GM23338 (cell line): ENCODE data around the gene TAPBP. TPM values are rescaled to one million over a fixed set of nuclear protein-coding genes. Genes with fewer than 3 reads are reported as not detected.

Source experiments
- ATAC-seq: fragments of 200-7000 bp; cut with Tn5 transposase; 3 replicates; pipeline ENCODE4 v1.9.1; 2020
- DNase-seq: peaks from one replicate; pipeline ENCODE4 v3.0.0-alpha.2; 2015; ENCODE audit warnings: low spot score
- H2AFZ ChIP-seq: fragments of 200-600 bp; sonication (generic); 2 replicates; pipeline ENCODE4 v1.8.0; 2016; ENCODE audit warnings: antibody characterized with exemption, mild to moderate bottlenecking, moderate library complexity
- H3F3A ChIP-seq: fragments of 200-600 bp; sonication (generic); replicated peaks from 2 replicates; pipeline ENCODE4 v1.8.0; 2017; ENCODE audit warnings: antibody characterized with exemption, mixed run types, low read depth
- H3K27ac ChIP-seq: fragments of 200-600 bp; sonication (generic); 2 replicates; pipeline ENCODE4 v1.6.1; 2016; ENCODE audit warnings: low read depth
- H3K27me3 ChIP-seq: fragments of 200-600 bp; sonication (generic); 2 replicates; pipeline ENCODE4 v1.8.0; 2016; ENCODE audit warnings: mild to moderate bottlenecking, mixed run types, moderate library complexity; ENCODE audit not compliant: insufficient read depth
- H3K36me3 ChIP-seq: fragments of 200-600 bp; sonication (generic); 2 replicates; pipeline ENCODE4 v1.8.0; 2016; ENCODE audit warnings: mild to moderate bottlenecking; ENCODE audit not compliant: insufficient read depth
- H3K4me1 ChIP-seq: fragments of 200-600 bp; sonication (generic); 2 replicates; pipeline ENCODE4 v1.8.0; 2016; ENCODE audit warnings: mild to moderate bottlenecking, moderate library complexity; ENCODE audit not compliant: insufficient read depth
- H3K4me2 ChIP-seq: fragments of 200-600 bp; sonication (generic); 2 replicates; pipeline ENCODE4 v1.7.1; 2017; ENCODE audit warnings: mixed run types
- H3K4me3 ChIP-seq: fragments of 200-600 bp; sonication (generic); 2 replicates; pipeline ENCODE4 v1.6.1; 2016; ENCODE audit warnings: mixed run types
- H3K79me2 ChIP-seq: fragments of 200-600 bp; sonication (generic); replicated peaks from 2 replicates; pipeline ENCODE4 v1.8.0; 2017; ENCODE audit warnings: mild to moderate bottlenecking; ENCODE audit not compliant: insufficient read depth
- H3K9me2 ChIP-seq: fragments of 200-600 bp; sonication (generic); 2 replicates; pipeline ENCODE4 v1.8.0; 2017; ENCODE audit not compliant: insufficient read depth
- H4K20me1 ChIP-seq: fragments of 200-600 bp; sonication (generic); replicated peaks from 2 replicates; pipeline ENCODE4 v1.8.0; 2017; ENCODE audit warnings: mild to moderate bottlenecking; ENCODE audit not compliant: insufficient read depth
- H3K27ac Mint-ChIP-seq: 2 replicates; pipeline ENCODE4 v1.8.0; 2020; ENCODE audit warnings: inconsistent platforms, mild to moderate bottlenecking, moderate library complexity, mixed read lengths
- H3K27me3 Mint-ChIP-seq: 3 replicates; pipeline ENCODE4 v1.8.0; 2022; ENCODE audit warnings: low read depth, mild to moderate bottlenecking, moderate library complexity, mixed read lengths, inconsistent platforms; ENCODE audit not compliant: insufficient read depth, poor library complexity
- H3K36me3 Mint-ChIP-seq: 3 replicates; pipeline ENCODE4 v1.8.0; 2021; ENCODE audit warnings: low read depth, mild to moderate bottlenecking, inconsistent platforms, moderate library complexity, mixed read lengths
- H3K4me1 Mint-ChIP-seq: 3 replicates; pipeline ENCODE4 v1.8.0; 2020; ENCODE audit warnings: mild to moderate bottlenecking, inconsistent platforms, mixed read lengths
- H3K4me3 Mint-ChIP-seq: 3 replicates; pipeline ENCODE4 v1.8.0; 2021; ENCODE audit warnings: moderate library complexity, mild to moderate bottlenecking, inconsistent platforms, mixed read lengths
- H3K9me3 Mint-ChIP-seq: 3 replicates; pipeline ENCODE4 v1.8.0; 2020; ENCODE audit warnings: moderate library complexity, mild to moderate bottlenecking, inconsistent platforms, mixed read lengths
- EZH2 ChIP-seq: fragments of 200-600 bp; sonication (generic); IDR thresholded peaks from one replicate; pipeline ENCODE4 v1.8.0; 2017; ENCODE audit warnings: antibody characterized with exemption, mild to moderate bottlenecking, low read depth; ENCODE audit not compliant: unreplicated experiment
- EZH2phosphoT487 ChIP-seq: fragments of 200-600 bp; sonication (generic); IDR thresholded peaks from one replicate; pipeline ENCODE4 v1.8.1; 2018; ENCODE audit warnings: antibody characterized with exemption; ENCODE audit not compliant: unreplicated experiment
- POLR2AphosphoS5 ChIP-seq: IDR thresholded peaks from 2 replicates; pipeline ENCODE4 v1.6.1; 2016; ENCODE audit warnings: antibody characterized with exemption, low read depth
- STAT1 ChIP-seq: IDR thresholded peaks from one replicate; pipeline ENCODE4 v1.6.1; 2016; ENCODE audit warnings: antibody characterized with exemption; ENCODE audit not compliant: unreplicated experiment
- ZNF331 ChIP-seq: fragments of 250-450 bp; sonication (Bioruptor Pico); IDR thresholded peaks from 2 replicates; pipeline ENCODE4 v1.5.0; 2020; ENCODE audit warnings: low read depth, mild to moderate bottlenecking, moderate library complexity
- polyA plus RNA-seq: library from polyadenylated mRNA; unstranded; fragments of >200 nt; fragmentation: Nextera tagmentation; extraction: Ambion mirVana; gene quantifications from 2 replicates; pipeline ENCODE4 v1.2.1, GENCODE V29; 2016
- total RNA-seq: library from RNA; depleted of rRNA; stranded (reverse); fragments of >200 nt; shearing (Covaris generic); gene quantifications from 2 replicates; pipeline ENCODE4 v1.2.3, GENCODE V29; 2014
- TF ChIP-seq, protein P1 (sequence below): fragments of 250-450 bp; sonication (Bioruptor Pico); IDR thresholded peaks from 2 replicates; pipeline ENCODE4 v1.5.0; 2020; ENCODE audit warnings: mild to moderate bottlenecking, moderate library complexity
- TF ChIP-seq, protein P2 (sequence below): IDR thresholded peaks from one replicate; pipeline ENCODE4 v1.6.1; 2018; ENCODE audit warnings: antibody characterized with exemption; ENCODE audit not compliant: unreplicated experiment

TAPBP gene
- total and polyA plus RNA-seq, 2 experiments from 2014 or later: 19.9 to 37.5 TPM

DNA sequence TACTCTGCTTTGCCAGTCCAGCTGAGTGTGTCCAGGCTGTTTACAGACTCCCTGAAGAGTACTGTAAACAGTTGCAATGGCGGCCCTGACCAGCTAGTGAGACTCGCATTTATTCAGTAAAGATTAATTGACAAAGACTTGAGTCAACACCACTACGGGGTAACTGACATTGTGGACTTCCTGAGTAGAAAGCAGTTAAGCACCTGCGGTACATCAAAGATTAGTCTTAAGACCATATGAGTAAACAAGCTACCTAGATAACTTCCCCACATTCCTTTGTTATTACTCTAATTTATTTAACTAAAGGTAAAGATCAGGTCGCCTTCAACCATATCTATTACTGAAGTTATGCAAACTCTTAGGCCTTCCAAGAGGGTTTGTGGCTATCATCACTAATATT lies 54.8 kb downstream of the TAPBP start:
- Mint-ChIP-seq H3K4me1 (no peaks in the 10 kb centered on the region), H3K4me3 (no peak overlapping the region), H3K36me3 (peaks cover 49% of the 10 kb centered on the region), H3K27me3 (no peaks in the 10 kb centered on the region), H3K27ac (no peak overlapping the region), H3K9me3 (no peaks in the 10 kb centered on the region; the same call in 2 of the 3 replicates)
- no peaks in the 10 kb centered on the region for H4K20me1 ChIP-seq
- H3K4me2 ChIP-seq: no peak overlapping the region
- no peak overlapping the region for H2AFZ ChIP-seq
- TF ChIP-seq ZNF331 (no peak), EZH2 (no peak), STAT1 (no peak), EZH2phosphoT487 (no peak), POLR2AphosphoS5 (no peak)
- TF ChIP-seq, protein P1, sequence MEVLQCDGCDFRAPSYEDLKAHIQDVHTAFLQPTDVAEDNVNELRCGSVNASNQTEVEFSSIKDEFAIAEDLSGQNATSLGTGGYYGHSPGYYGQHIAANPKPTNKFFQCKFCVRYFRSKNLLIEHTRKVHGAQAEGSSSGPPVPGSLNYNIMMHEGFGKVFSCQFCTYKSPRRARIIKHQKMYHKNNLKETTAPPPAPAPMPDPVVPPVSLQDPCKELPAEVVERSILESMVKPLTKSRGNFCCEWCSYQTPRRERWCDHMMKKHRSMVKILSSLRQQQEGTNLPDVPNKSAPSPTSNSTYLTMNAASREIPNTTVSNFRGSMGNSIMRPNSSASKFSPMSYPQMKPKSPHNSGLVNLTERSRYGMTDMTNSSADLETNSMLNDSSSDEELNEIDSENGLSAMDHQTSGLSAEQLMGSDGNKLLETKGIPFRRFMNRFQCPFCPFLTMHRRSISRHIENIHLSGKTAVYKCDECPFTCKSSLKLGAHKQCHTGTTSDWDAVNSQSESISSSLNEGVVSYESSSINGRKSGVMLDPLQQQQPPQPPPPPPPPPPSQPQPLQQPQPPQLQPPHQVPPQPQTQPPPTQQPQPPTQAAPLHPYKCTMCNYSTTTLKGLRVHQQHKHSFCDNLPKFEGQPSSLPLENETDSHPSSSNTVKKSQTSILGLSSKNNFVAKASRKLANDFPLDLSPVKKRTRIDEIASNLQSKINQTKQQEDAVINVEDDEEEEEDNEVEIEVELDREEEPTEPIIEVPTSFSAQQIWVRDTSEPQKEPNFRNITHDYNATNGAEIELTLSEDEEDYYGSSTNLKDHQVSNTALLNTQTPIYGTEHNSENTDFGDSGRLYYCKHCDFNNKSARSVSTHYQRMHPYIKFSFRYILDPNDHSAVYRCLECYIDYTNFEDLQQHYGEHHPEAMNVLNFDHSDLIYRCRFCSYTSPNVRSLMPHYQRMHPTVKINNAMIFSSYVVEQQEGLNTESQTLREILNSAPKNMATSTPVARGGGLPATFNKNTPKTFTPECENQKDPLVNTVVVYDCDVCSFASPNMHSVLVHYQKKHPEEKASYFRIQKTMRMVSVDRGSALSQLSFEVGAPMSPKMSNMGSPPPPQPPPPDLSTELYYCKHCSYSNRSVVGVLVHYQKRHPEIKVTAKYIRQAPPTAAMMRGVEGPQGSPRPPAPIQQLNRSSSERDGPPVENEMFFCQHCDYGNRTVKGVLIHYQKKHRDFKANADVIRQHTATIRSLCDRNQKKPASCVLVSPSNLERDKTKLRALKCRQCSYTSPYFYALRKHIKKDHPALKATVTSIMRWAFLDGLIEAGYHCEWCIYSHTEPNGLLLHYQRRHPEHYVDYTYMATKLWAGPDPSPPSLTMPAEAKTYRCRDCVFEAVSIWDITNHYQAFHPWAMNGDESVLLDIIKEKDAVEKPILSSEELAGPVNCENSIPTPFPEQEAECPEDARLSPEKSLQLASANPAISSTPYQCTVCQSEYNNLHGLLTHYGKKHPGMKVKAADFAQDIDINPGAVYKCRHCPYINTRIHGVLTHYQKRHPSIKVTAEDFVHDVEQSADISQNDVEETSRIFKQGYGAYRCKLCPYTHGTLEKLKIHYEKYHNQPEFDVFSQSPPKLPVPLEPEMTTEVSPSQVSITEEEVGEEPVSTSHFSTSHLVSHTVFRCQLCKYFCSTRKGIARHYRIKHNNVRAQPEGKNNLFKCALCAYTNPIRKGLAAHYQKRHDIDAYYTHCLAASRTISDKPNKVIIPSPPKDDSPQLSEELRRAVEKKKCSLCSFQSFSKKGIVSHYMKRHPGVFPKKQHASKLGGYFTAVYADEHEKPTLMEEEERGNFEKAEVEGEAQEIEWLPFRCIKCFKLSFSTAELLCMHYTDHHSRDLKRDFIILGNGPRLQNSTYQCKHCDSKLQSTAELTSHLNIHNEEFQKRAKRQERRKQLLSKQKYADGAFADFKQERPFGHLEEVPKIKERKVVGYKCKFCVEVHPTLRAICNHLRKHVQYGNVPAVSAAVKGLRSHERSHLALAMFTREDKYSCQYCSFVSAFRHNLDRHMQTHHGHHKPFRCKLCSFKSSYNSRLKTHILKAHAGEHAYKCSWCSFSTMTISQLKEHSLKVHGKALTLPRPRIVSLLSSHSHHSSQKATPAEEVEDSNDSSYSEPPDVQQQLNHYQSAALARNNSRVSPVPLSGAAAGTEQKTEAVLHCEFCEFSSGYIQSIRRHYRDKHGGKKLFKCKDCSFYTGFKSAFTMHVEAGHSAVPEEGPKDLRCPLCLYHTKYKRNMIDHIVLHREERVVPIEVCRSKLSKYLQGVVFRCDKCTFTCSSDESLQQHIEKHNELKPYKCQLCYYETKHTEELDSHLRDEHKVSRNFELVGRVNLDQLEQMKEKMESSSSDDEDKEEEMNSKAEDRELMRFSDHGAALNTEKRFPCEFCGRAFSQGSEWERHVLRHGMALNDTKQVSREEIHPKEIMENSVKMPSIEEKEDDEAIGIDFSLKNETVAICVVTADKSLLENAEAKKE (CRISPR knock-in tag): no peak
- TF ChIP-seq, protein P2, sequence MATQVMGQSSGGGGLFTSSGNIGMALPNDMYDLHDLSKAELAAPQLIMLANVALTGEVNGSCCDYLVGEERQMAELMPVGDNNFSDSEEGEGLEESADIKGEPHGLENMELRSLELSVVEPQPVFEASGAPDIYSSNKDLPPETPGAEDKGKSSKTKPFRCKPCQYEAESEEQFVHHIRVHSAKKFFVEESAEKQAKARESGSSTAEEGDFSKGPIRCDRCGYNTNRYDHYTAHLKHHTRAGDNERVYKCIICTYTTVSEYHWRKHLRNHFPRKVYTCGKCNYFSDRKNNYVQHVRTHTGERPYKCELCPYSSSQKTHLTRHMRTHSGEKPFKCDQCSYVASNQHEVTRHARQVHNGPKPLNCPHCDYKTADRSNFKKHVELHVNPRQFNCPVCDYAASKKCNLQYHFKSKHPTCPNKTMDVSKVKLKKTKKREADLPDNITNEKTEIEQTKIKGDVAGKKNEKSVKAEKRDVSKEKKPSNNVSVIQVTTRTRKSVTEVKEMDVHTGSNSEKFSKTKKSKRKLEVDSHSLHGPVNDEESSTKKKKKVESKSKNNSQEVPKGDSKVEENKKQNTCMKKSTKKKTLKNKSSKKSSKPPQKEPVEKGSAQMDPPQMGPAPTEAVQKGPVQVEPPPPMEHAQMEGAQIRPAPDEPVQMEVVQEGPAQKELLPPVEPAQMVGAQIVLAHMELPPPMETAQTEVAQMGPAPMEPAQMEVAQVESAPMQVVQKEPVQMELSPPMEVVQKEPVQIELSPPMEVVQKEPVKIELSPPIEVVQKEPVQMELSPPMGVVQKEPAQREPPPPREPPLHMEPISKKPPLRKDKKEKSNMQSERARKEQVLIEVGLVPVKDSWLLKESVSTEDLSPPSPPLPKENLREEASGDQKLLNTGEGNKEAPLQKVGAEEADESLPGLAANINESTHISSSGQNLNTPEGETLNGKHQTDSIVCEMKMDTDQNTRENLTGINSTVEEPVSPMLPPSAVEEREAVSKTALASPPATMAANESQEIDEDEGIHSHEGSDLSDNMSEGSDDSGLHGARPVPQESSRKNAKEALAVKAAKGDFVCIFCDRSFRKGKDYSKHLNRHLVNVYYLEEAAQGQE: no peak
- DNase-seq (no peak), ATAC-seq (no peak)
- H3K4me3 ChIP-seq: no peak overlapping the region
- H3K4me1 ChIP-seq: no peaks in the 10 kb centered on the region; the same call in 1 of the 2 replicates
- H3K27ac ChIP-seq: no peak overlapping the region
- peaks cover 6% of the 10 kb centered on the region for H3K36me3 ChIP-seq
- no peaks in the 10 kb centered on the region for H3F3A ChIP-seq
- H3K9me2 ChIP-seq: no peaks in the 10 kb centered on the region
- no peaks in the 10 kb centered on the region for H3K79me2 ChIP-seq
- no peaks in the 10 kb centered on the region for H3K27me3 ChIP-seq
